HG03045 (cell line): ENCODE data around the gene OMA1.
"Not testable (repeated sequence)": the region's sequence is repeated elsewhere in the genome, so short reads cannot be mapped to it uniquely, and the experiment has no call there.

ENCODE experiments used
- ATAC-seq: cut with Tn5 transposase; IDR thresholded peaks from one replicate; pipeline ENCODE4 v1.9.1; 2021; ENCODE audit warnings: mild to moderate bottlenecking, moderate library complexity; ENCODE audit not compliant: unreplicated experiment

OMA1 gene

DNA sequence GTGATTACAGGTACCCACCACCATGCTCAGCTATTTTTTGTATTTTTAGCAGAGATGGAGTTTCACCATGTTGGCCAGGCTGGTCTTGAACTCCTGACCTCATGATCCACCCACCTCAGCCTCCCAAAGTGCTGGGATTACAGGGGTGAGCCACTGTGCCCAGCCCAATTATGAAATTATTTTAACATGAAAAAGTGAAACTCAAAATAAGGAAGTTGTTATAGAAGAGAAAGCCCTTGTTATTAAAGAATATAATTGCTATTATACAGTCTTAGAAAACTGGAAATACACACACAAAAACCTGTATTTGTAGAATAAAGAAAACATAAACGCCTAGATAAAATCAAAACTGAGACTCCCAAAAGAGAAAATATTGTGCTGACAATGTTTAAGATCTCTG is 14.7 kb downstream of the OMA1 start:
- not testable (repeated sequence) for ATAC-seq

DNA sequence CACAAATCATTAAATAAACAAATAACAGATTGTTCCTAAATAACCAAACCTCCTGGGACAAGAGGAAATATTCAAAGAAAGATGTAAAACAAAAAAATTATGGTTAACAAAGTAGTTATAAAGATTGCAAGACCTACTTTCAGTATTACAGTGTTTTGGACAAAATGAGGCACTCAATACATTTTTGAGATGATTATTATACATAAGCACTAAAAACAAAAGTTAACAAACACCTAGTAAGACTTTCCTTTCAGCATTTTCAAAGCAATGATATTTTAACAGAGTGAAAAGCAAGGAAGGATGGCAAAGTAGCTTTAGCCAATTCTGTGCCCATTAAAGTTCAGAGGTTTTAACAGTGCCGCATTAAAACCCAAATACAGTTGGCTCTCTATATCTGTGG is 17.2 kb downstream of the OMA1 start:
- ATAC-seq: no peak

DNA sequence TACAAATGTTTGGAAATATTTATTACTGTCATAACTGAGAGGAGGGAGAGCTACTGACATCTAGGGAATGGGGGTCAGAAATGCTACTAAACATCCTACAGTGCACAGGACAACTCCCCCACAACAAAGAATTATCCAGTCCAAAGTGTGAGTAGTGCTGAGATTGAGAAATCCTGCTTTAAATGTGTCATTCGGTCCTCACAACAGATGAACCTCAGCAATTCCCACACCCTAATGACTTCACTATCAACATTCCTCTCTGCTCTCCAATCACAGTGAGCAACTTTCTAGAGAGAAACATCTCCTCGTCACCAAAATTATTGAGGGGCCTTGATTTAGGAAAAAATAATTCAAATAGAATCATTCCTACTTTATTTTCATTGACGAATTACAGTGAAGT is 18.0 kb downstream of the OMA1 start:
- ATAC-seq: no peak

DNA sequence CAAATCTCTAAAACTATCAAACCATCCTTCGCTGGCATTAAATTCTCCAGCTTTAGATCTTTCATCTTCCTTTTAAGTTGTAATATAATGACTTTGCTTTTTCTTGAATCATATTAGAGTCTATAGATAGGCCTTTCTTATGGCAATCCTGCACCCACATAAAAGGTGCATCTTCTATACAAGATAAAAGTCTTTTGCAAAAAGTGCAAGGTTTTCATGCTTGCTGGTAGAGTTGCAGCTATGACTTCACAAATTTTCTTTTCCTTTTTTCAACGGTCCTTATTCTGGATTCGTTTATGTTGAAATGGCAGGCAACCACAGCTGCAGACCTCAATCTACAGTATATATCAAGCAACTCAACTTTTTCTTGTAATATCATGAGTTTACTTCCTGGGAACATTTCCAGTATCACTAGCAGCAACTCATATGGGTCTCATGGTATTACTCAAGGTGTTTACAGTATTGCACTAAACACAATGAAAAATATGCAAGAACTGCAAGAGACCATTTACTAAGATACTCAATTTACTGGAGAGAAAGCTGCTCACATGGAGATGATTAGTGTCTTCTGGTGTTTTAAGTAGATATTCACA is 22.1 kb downstream of the OMA1 start:
- no peak for ATAC-seq

DNA sequence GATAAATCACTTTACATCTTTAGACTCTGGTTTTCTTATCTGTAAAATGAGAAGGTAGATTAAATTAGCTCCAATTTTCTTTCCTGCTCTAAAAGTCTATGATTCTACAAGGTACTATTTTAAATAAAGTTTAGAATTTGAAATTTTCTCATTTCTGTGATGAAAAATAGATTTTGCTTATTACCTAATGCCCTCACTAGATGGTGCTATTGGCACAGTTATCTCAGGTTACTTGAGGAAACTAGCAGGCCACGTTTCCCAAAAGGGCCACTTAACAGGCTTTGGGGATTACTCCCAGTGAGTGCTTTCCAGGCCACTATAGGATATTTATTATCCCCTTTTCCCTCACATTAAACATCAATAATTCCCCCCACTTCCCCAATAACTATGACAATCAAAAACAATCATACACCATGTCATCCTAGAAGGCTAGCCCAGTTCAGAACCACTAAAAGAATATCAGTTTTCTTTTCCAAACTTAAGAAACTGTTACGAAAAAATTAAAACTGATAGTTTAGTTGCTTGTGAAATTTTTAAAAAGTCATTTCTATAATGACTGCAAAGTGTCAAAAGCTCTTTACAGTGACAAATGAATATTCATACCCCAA is 30.6 kb downstream of the OMA1 start:
- no peak for ATAC-seq

DNA sequence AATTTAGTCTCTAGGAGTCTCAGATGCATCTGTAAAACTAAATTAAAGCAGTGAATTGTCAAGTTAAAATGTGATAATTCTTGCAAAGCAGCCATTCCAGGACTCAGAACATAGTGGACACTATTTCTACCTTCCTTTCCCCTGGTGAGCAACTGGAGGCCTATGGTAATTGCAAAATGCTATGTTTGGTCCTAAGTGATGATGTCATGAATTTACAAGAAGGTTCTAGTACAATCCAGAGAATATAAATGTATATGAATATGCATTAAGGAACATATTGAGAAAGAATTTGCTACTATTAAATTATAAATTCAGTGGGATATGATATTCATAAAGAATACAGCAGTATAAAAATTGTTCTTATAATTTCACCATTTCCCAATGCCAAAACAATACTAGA is 32.6 kb downstream of the OMA1 start:
- ATAC-seq: no peak

DNA sequence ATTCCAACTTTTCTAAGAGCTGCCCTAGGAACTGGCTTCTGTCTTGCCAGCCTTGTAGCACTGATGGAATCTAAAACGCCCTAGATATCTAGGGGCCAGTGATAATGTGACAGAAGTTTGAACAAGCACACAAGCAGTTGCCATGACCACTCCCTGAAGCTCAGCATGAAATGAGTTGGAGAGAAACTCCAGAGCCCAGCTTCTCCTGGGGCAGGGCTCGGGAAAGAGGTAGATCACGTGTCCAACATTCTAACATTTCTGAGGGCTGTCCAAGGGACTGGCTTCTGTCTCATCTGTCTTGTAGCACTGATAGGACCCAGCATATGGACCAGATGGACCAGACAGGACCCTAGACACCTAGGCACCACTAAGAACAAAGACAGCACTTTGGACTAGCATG is 37.9 kb downstream of the OMA1 start:
- ATAC-seq: no peak

DNA sequence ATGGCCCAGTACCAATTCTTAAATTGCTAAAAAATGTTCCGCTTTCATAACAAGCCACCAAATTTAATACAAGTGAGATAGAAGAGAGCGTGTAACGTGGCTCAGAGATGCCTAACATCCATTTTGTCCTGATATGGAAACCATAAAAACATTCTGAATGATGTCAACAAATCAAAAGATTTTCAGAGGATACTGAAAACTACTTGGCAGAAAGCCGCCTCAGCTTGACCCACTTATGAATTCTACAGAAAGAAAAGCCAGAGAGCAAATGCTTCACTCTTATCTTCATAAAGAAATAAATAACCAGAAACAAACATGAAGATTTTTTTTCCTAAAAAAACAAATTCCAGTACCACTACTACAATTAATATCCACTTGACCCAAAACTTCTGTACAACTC is 41.2 kb downstream of the OMA1 start:
- no peak for ATAC-seq

DNA sequence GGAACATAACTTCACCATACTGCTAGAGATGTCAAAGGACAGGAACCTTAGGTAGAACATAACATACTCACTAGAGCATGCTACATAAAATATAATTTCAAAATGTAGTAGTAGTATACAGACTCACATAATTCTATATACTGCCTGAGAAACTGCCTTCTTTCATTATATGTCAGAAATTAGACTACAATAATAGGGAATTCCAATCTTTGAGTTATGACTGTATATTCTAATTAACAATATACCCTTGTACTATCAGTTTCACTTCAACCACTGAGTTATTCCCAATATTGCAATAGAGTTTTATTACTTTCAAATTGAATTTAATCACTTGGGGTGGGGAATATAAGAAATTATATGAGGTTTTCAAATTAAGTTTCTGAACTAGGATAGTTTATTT is 44.0 kb downstream of the OMA1 start:
- no peak for ATAC-seq

DNA sequence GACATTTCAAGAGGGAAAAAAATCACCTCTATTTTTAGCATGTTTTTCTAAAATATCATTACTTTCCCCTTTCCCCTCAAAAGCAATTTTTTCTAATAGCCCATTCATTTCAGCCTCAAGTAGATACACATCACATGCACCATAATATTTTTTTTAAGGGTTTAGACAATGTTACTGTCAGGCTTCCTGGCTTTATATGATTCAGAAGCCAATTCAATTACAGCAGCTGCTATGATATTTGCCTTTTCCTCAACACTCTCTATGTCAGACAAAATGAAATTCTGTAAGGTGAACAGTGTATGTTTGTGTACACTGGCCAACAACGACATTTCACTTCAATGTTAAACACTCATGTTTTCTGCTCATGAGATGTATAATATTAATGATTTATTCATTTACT is 46.5 kb downstream of the OMA1 start:
- ATAC-seq: no peak

DNA sequence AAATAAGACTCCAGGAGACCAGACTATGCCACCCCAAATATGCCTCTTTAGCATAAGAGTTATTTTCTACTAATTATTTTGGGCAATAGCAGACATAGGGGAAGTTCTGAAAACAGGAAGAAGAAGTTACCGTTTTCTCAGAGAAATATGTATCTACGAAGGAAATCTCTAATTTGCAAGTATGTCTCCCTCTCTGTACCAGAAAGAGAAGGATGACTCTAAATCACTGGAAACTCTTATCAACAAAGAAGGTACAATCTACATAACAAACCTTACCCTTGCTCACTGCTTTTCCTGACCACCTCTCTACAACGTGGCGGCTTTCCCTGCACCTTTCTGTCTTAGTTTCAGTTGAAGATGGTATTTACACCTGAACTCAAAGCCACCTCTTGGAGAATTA is 49.0 kb downstream of the OMA1 start:
- ATAC-seq: no peak

DNA sequence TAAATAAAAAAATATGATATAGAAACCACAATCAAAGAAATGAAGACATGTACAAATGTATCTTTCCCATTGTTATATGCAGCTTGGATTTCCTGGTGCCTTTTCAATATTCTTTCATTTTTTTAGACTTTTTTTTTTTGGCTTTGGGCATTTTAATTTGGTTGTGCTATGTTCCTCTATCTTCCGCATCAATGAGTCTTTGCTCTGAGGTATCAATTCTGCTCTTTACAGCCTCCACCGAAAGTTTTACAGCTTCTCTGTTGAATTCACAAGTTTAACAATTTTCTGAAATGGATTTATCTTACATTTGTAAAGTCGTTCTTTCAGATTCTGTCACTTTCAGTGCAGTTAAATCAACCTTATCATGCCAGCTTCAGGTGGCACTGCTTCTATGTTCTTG is 50.5 kb downstream of the OMA1 start:
- ATAC-seq: no peak

DNA sequence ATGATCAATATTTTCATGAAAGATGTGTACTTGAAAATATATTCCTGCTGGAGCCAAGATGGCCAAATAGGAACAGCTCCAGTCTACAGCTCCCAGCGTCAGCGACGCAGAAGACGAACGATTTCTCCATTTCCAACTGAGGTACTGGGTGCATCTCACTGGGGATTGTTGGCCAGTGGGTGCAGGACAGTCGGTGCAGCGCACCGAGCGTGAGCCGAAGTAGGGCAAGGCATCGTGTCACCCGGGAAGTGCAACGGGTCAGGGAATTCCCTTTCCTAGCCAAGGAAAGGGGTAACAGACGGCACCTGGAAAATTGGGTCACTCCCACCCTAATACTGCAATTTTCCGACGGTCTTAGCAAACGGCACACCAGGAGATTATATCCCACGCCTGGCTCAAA is 57.6 kb downstream of the OMA1 start:
- not testable (repeated sequence) for ATAC-seq

DNA sequence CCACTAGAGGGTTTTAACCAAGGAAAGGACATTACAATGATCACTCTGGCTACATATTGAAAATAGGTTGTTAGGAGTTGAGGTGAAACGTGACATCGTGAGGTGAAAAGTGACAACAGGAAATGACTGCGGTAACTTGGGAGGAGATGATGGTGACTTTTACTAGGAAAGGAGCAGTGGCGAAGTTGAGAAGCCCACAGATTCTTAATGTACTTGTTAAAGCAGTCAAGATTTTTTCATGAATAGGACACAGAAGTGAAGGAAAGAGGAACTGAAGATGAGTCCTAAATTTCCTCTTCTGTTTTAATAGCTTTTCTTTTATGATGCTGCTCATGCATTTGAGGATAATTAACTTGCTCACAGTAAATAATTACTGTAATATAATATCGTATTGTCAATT is 59.5 kb downstream of the OMA1 start:
- no peak for ATAC-seq

DNA sequence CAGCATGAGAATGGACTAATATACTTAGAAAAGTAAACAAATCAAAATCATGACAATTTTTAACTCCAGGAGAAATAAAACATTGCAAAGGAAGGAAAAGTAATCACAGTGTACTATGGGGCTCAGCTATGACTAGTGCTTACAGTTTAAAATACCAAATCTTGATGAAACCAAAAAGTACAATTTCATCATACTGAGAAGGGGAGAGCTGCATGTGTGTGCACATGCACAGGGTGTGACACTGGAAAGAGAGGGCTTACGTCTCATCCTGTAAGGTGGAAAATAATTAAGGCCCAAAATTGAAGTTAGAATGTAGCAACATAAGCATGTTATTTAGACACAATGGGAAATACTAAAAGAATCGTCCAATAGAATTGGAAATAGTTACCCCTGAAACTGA is 64.6 kb downstream of the OMA1 start:
- ATAC-seq: no peak

DNA sequence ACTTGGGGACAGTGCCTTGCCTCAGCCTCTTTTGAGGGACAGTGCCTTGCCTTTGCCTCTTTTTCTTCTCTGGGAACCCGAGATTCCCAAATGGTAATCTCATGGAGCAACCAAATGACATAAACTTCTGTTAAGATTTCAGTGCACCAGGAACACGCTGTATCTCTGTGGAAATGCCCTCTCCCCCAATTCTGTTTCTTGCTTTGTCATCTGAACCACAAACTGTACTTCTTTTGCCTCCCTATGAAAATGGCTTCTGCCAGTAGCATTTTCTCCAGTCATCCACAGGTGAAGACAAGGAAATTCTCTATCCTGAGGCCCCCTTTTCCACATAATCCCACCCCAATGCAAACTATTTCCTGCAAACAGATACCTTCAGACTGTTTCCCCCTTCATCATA is 66.3 kb downstream of the OMA1 start:
- no peak for ATAC-seq

DNA sequence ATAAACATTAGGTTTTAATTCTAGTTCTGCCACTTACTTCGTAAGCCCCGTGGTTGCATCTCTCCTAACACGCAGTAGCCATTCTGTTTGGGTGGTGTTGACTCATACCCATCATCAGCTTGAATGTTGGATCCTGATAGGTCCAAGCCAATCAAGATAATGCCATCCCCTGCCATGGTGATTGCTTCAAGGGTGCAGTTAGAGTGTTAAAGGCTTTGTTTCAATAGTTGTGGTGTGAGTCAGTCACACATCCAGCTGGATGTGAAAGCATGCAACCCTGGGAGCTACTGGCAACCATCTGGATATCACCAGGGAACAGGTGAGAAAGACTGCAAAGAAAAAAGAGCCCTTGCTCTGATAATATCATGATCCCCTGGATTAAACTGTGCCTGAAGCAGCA is 69.1 kb downstream of the OMA1 start:
- no peak for ATAC-seq

DNA sequence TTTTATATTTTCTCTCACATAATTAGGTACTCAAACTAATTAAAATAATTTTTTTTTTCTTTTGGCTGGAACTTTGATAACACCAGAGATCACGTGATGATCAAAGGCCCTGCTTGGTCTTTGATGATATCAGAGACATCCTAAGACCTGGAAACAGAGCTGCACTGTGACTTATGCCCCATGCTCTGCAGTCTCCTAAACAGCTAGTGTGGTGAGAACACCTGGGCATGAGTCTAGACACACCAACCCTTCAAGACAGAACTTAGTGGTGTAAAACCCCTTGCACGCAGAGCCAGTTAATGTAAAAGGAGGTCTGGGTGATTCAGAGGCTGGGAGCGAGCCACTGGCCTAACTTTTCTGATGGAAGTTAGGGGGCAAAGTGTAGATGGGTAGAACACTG is 70.3 kb downstream of the OMA1 start:
- ATAC-seq: no peak

DNA sequence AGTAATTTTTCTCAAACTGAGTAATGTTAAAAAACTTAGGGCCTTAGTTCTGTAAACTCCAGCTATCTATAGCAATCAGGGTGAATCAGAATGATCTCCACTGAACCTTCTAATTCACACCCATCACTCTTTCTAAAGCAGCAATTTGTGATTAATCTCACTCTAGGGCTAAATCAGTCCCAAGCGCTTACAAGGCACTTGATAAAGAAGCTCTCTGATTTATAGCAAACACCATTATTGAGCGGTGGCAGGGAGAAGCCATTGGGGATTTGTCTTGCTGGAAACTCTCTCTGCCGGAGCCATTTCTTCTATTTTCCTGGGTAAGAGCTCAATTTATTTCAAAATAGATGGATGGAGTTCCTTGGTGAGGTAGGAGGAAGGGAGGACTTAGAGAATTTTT is 77.0 kb downstream of the OMA1 start:
- ATAC-seq: no peak

DNA sequence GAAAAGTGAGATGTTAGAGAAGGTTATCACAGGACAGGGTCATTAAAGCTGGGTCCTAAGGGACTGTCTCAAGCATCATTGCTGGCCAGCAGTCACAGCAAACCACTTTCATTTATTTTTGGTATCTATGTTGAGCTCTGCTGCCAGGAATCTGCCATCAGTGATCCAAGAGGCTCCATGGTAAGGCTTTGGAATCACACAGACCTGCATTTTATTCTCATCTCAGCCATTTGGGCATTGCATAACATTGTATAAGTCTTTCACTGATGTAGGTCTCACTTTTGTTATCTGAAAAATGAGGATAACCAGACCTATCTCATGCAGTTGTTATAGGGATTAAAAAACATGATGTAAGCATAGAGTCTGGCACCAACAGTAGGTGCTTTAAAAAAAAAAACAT is 77.5 kb downstream of the OMA1 start:
- no peak for ATAC-seq

DNA sequence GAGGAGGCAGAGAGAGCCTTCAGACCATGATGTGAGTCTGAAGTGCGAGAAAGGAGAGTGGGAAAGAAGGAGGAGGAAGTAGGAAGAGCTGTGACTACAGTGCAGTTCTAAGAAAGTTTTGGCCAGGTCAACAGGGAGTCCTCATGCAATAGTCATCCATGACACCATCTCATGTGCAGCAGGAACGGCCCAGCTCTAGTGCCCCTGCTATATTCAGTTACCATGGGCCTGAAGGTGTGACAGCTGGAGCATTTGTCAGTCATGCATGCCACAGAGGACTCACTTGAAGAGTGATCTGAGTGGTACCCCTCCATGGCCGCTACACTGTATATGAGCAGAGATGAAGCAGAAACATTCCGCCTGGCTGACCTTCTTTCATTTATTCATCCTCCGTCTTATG is 77.9 kb downstream of the OMA1 start:
- ATAC-seq: no peak

DNA sequence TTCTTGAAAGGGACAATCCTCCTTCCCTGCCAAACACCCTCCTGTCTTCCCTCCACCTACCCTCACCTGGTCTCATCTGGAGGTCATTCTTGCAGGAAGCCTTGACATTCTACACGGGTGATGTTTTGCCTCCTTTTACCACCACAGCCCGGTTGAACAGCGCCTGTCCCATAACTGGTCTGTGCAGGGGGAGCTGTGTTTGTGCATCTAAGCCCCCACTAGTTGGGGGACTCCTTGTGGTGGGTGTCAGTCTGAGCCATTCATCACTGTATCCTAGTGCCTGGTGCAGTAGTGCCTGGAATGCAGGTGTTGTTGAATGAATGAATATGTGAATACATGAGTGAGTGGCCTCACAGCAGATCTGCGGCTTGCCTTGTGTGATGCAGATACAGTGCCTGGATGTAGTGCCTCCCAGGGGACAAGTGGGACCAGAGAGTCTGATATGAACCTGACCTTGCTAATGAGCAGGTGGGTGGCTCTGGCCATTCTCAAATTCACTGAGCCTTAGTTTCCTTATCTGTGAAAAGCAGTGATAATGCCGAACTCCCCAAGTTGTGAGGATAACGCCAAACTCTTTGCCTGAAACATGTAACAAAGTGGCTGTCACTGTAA is 79.8 kb downstream of the OMA1 start:
- ATAC-seq: no peak
